OCI-LY3 (cell line): ENCODE measurements around the gene ZACN.

Experiments used
- EZH2phosphoT487 ChIP-seq: fragments of 200-600 bp; shearing (Covaris generic); IDR thresholded peaks from 2 replicates; pipeline ENCODE4 v1.6.1; 2018; ENCODE audit warnings: antibody characterized with exemption, mixed run types, low read depth
- TF ChIP-seq, protein P1 (sequence below): fragments of 200-600, 300-600 bp; sonication (generic); IDR thresholded peaks from 2 replicates; pipeline ENCODE4 v1.5.1; 2014; ENCODE audit warnings: antibody characterized with exemption, low read length, low read depth

DNA sequence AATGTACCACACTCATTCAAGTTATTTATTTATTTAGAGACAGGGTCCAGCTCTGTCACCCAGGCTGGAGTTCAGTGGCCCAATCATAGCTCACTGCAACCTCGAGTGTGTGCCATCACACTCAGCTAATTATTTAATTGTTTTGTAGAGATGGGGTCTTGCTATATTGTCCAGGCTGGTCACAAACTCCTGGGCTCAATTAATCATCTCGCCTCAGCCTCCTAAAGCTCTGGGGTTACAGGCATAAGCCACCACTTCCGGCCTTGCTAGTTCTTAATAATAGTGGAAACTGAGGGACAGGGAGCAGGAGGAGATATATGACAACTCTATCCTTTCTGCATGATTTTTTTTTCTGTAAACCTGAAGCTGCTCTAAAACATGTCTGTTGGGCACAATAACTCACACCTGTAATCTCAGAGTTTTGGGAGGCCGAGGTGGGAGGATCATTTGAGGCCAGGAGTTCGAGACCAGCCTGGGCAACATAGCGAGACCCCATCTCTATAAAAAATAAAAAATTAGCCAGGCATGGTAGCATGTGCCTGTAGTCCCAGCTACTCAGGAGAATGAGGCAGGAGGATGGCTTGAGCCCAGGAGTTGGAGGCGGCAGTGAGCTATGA lies 36.3 kb downstream of the ZACN start:
- TF ChIP-seq, protein P1, sequence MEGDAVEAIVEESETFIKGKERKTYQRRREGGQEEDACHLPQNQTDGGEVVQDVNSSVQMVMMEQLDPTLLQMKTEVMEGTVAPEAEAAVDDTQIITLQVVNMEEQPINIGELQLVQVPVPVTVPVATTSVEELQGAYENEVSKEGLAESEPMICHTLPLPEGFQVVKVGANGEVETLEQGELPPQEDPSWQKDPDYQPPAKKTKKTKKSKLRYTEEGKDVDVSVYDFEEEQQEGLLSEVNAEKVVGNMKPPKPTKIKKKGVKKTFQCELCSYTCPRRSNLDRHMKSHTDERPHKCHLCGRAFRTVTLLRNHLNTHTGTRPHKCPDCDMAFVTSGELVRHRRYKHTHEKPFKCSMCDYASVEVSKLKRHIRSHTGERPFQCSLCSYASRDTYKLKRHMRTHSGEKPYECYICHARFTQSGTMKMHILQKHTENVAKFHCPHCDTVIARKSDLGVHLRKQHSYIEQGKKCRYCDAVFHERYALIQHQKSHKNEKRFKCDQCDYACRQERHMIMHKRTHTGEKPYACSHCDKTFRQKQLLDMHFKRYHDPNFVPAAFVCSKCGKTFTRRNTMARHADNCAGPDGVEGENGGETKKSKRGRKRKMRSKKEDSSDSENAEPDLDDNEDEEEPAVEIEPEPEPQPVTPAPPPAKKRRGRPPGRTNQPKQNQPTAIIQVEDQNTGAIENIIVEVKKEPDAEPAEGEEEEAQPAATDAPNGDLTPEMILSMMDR = no peak
- no peak for TF ChIP-seq EZH2phosphoT487
